GM18505 (cell line): ENCODE data around the gene ZNF195.

Experiments
- ATAC-seq: cut with Tn5 transposase; IDR thresholded peaks from one replicate; pipeline ENCODE4 v1.9.1; 2021; ENCODE audit not compliant: unreplicated experiment
- POLR2A ChIP-seq: IDR thresholded peaks from 4 replicates; pipeline ENCODE4 v1.6.1; 2011; ENCODE audit warnings: borderline replicate concordance; ENCODE audit not compliant: insufficient read depth, insufficient read length; ENCODE audit errors: extremely low read depth

The ZNF195 gene

DNA sequence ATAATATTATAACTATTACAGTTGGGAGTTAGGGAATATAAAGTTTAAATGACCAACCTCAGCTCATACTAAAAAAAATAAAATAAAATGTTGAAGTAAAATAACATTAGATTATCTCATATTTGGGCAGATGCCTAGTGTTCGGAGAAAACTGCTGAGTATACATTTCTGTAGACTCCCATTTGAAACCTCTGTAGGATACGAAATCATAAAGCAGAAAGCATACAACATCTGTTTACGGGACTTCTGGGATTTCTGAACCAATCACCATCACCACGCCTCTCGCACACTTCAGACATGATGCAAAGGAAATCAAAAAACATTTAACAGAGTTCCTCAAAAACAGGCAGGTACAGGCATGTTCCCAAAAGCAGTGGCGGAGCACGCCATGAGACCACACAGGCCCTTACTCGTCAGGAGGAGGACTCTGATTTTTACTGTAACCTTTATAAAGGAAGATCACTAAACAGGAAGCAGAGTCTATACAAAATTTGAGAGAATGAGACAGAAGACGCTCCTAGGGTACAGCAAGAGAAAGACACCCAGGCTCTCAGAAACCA lies 8.6 kb downstream of the ZNF195 start:
- no peak for ATAC-seq

GRCh38 chr11:3369366-3369765 lies 9.6 kb downstream of the ZNF195 start:
- TF ChIP-seq POLR2A = no peak
- no peak for ATAC-seq

More for the DNA sequence above, 8.6 kb downstream of the ZNF195 start:
- no peak for TF ChIP-seq POLR2A

DNA sequence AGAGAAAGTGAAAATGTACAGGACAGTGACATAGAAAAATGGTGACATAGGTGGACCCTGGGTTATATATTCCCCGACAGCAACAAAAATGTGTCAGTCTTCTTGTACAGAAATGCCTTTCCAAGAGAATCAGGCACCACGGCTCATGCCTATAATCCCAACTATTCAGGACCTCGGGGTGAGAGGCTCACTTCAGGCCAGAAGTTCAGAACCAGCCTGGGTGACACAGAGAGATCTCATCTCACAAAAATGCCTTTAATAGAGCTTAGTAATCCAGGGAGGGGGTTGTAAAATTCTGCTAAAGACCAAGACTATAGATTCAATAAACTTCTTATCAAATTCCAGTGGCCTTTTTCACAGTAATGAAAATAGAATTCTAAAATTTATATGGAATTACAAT lies 10.7 kb downstream of the ZNF195 start:
- no peak for TF ChIP-seq POLR2A
- ATAC-seq = no peak

DNA sequence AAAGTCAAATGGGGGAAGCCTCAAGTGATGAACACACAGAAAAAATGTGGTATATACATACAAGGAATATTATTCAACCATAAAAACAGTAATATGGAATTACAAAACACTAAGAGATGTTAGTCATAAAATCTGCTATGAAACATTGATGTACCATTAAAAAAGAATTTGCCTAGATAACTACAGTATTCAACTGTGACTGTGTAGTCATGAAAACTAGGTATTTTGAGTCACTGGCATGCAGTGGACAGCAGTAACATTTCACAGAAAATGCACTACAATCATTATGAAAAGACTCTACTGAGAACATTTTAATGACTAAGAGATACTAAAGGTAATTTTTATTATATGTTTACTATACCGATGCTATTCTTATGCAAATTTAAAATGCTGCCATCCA lies 11.7 kb downstream of the ZNF195 start:
- ATAC-seq = no peak

GRCh38 chr11:3359092-3359824 lies 19.7 kb downstream of the ZNF195 start:
- ATAC-seq = no peak
- TF ChIP-seq POLR2A = no peak

More for the DNA sequence above, 11.7 kb downstream of the ZNF195 start:
- TF ChIP-seq POLR2A = no peak

DNA sequence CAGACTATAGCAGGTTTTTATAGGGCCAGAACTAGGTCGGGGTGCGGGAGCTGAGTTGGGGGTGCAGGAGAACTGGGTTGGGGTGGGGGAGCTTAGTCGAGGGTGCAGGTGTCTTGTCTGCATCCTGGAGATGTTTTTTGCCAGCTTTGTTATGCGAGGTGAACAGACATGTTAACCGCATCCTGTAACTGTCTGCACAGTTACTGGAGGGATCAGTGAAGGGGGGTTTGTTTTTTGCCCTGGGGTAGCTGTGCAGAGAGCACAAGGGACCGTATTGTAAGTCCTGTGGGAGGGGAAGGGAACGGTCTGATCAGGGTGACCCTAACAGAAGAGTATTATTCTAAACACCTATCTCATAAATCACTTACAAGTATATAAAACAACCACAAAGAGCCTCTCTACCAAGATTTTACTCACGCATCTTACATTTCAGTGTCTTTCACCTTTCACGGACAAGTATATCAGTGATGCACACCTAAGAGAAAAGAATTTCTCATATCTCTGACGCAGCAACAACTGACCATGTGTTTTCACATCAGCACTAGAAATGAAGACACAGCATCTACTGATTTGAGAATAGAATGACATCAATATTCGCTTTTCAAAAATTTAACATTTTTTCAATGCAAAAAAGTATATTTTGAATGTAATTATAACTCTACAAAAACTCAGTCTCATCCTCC lies 20.8 kb downstream of the ZNF195 start:
- TF ChIP-seq POLR2A = no peak
- ATAC-seq = no peak

DNA sequence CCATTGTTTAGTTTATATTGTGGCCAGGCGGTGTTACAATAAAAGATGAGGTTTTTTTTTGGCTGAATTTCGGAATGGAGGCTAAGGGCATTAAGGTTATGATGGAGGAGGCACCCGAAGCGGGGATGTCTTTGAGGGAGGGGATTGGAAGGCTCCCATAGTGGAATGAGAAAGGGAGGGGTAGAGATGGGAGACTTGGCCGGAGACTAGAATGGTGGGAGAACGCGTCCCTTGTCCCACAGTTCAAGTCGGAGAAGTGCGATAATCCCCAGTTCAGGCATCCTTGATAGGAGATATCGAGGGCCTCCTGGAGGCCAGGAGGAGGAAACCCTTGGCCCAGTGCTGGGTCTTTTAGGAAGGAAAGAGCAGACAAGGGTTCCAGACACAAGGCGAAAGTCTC lies 21.6 kb downstream of the ZNF195 start:
- no peak for ATAC-seq

GRCh38 chr11:3356858-3357257 lies 22.1 kb downstream of the ZNF195 start:
- no peak for ATAC-seq
- no peak for TF ChIP-seq POLR2A

More for the DNA sequence above, 21.6 kb downstream of the ZNF195 start:
- TF ChIP-seq POLR2A = no peak

GRCh38 chr11:3353066-3353465 lies 25.9 kb downstream of the ZNF195 start:
- ATAC-seq = no peak
- no peak for TF ChIP-seq POLR2A

DNA sequence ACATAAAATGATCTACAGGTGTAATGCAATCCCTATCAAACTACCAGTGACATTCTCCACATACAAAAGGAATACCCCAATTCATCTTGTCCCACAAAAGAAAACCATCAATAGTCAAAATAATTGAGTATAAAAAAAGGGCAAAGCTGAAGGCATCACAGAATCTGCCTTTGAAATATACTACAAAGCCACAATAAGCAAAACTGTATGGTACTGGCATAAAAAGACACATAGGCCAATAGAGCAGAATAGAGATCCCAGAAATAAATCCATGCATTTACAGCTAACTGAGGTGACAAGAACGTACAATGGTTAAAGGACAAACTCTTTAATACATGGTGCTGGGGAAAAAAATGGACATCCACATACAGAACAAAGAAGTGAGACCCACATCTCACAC lies 31.8 kb downstream of the ZNF195 start:
- ATAC-seq = no peak
- TF ChIP-seq POLR2A = no peak

DNA sequence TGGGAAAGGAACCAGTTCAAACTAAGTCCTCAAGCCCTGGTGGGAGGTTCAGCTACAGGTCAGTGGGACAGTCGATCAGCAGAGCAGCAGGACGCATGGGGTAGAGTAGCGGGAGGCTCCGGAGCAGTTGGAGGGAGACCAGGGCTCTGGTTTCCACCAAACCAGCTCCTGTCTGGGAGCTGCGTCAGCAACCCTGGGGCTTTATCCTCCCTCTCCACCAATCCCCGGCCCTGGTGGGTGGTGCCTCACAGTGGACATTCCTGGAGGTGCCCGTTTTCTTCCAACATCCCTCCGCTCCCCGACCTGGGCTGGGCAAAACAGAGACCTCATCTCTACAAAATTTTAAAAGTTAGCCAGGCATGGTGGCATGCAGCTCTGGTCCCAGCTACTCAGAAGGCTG lies 32.4 kb downstream of the ZNF195 start:
- no peak for TF ChIP-seq POLR2A

GRCh38 chr11:3345736-3346135 lies 33.2 kb downstream of the ZNF195 start:
- ATAC-seq = no peak
- TF ChIP-seq POLR2A = no peak

More for the DNA sequence above, 32.4 kb downstream of the ZNF195 start:
- ATAC-seq = no peak

GRCh38 chr11:3344327-3345174 lies 34.4 kb downstream of the ZNF195 start:
- no peak for TF ChIP-seq POLR2A
- no peak for ATAC-seq
